ENCODE results near the gene ARHGDIA.

The ARHGDIA gene

DNA sequence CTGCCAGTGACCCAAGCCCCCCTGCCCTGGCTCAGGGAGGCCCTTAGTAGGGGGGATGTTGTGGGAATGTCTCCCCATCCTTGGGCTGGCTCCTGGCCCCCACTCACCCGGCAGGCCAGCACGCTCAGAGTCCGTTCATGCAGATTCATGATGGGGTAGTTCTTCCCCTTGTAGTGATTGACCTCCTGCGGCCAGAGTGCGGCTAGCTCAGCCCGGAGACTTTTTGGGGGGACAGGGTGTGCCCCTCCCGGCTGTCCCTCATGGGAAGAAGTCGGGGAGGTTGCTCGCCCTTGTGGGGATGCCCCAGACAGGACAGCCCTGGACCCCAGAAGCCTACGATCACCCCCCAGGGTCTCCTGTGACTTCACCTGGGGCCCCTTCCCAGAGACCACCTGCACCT lies 34.9 kb upstream of the ARHGDIA start:
- DNase-seq, result no peak

DNA sequence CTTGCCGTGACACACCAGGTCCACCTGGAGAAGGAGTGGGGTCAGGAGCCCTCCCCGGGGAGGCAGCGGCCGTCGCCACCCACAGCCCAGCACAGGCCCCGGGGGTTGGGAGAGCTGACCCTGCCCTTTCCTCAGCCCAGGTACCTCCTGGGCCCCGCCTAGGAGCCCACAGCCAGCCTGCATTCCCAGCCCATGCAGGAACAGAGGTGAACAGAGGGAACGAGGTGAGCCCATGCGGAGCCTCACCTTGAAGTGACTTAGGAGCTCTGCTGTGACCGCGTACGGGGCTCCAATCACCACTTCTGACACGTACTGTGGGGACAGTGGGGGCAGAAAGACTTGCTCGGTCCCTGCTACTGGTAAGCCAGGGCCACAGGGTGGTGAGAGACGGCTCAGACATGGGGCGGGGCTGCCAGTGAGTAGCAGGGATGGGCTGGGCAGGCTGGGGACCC lies 34.3 kb upstream of the ARHGDIA start:
- DNase-seq, result no peak

DNA sequence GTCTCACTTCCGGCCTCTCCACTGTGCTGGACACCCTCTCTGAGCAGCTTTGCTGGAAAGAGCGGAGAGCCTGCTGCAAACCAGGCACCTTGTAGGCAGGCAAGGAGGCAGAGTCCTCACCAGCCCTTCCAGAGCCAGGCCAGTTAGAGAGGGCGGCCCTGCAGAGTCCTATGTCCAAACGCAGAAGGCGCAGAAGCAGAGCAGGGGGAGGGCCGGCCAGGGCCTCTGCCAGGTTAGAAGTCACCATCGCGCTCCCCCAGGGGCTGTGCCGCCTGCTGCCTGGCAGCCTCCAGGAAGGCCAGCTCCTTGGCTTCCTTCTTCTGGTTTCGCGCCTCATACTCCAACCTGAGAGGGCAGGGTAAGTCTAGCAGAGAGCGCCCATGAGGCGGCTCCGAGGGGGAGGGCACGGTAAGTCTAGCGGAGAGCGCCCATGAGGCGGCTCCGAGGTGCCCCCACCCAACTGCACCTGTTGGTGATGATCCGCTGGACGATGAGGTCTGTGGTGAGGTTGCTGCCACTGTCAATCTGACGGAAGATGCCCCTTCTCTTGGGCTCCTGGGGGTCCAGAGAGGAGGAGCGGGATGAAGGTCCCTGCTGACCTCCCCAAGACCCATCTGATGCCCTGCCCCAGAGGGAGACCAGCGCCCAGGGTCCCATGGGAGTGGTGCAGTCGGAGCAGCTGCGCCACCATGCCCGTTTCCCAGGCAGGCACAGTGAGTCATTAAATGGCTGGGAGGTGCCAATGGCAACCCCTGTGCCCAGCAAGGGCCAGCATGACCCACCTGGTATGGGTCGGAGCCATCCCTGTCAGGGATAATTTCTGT lies 33.7 kb upstream of the ARHGDIA start:
- no peak for DNase-seq

DNA sequence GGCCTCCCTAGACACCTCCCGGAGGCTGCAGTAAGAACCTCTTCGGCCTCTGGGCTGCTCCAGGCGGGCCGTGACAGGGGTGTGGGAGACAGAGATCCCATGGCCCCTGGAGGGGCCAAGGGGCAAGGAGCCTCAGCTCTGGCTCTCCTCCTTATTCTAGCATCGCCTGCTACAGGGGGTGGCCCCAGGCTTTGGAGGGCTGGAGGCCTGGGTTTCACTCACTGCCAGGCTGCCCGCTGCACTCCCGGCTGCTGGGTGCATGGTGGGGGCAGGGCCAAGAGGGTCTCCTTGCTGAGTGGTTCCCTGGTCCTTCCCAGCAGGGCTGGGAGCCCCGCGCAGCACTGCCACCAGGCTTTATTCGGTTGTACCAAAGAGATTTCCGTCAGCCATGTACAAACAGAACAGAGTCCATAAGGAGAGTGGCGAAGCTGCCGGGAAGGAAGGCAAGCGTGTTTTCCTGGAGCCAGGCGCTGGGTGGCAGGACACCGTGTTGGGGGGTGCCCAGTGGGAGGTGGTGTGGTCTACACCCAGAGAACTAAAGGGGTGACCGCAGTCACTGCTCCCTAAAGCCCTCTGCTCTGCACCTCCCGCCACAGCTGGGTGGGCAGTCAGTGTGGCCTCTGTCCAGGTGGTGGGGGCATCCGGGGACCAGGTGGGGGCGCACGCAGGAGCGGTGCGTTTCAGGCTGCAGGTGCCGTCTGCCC lies 32.9 kb upstream of the ARHGDIA start:
- DNase-seq, result no peak

DNA sequence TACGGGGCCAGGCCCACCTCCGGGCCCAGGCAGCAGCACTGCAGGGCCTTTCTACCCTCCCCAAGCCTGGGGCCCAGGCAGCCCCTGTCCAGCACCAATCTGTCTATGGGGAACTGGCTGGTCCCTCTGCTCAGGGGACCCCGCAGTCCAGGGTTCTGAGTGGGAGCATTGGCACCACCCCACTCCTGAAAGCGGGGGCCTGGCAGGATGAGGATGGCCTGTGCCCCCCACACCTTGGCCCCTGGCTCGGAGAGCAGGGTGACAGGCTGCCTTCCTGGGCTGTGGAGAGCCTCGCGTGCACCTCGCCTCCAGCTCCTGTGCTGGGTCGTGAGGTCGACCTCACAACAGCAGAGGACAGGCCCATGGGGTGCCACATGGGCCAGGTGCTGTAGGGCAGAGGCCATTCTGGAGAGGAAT lies 32.3 kb upstream of the ARHGDIA start:
- DNase-seq, result no peak

DNA sequence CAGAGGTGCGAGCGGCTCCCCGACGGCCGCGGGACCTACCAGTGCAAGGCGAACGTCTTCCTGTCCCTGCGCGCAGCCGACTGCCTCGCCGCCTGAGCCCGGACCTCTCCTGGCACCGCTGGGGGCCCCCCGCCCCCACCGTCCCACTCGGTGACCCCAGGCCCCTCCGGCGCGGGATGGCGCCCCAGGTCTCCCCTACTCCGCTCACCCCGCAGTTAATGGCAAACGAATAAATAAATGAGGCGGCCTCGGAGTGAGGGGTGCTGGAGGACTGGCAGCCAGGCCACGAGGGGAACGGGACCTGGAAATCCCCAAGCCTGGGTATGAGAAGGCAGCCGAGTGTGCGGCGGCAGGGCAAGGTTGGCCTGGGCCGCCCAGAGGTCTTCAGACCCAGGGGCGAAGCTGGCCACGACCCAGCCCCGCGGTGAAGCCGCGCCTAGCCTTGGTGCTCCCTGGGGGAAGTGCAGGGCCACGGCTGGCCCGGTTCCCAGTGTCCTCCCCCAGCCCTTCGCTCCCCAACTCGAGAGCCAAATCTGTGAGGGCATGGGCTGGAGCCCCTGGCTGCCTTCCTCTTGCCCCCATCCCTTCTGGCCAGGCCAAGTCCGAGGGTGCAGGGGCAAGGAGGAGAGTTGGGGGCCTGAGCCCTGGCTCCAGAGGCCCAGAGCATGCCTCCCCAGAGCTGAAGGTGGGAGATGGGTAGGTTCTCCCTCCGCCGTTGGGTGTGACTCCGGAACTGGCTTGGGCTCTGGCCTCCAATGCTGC lies 31.7 kb upstream of the ARHGDIA start:
- DNase-seq, result no peak

DNA sequence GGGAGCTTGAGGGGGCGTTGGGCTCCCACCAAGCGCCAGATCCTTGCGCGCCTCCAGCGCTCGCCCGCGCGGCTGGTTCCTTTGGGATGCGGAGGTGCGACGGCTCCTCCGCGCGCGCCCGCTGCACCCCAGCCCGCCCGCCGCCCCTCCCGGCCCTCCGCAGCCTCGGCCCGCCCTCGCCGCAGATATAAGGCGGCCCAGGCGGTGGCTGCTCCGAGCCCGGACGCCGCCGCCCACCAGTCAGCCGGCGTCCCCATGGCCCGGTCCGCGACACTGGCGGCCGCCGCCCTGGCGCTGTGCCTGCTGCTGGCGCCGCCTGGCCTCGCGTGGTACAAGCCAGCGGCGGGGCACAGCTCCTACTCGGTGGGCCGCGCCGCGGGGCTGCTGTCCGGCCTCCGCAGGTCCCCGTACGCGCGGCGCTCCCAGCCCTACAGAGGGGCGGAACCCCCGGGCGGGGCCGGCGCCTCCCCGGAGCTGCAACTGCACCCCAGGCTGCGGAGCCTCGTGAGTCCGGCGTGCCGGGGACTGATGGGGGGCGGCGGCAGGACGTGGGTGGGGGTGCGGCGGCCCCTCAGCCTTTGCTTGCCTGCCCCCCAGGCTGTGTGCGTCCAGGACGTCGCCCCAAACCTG lies 31.0 kb upstream of the ARHGDIA start, which contains the start of gene NPB:
NPB (plus strand) TSS at position 216 of the 630 bp plus-strand sequence; CDS start at position 256, 40 bp downstream.
- DNase-seq, result no peak

DNA sequence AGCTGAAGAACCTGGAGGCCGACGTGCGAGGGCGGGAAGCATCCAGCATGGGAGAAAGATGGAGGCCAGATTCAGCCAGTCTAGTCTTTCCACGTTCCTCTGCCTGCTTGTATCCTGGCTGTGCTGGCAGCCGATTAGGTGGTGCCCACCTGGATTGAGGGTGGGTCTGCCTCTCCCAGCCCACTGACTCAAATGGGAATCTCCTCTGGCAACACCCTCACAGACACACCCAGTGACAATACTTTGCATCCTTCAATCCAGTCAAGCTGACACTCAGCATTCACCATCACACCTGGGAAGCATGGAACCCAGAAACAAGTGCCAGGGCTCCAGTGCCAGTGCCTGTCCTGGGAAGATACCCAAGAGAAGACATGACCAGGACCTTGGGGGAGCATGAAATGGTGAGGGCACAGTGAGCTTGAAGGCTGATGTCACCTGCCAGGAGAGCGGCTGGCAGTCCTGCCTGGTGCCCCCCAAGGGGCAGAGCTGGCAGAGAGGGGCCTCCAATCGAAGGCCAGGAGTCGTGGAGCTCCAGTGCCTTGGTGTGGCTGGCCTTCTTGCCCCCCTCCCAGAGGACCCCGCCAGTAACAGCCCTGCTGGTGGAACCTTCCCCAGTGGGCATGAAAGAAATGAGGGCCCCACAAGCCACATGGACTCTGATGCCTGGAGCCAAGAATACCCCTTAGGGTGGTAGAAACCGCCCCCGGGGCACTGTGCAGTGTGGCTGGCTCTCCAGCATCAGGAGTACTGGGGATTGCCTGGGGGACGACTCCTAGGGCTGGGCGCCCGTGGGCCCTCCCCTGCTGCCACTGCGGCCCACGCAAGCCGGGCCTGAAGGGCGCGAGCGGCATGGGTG lies 30.3 kb upstream of the ARHGDIA start:
- DNase-seq, result no peak

DNA sequence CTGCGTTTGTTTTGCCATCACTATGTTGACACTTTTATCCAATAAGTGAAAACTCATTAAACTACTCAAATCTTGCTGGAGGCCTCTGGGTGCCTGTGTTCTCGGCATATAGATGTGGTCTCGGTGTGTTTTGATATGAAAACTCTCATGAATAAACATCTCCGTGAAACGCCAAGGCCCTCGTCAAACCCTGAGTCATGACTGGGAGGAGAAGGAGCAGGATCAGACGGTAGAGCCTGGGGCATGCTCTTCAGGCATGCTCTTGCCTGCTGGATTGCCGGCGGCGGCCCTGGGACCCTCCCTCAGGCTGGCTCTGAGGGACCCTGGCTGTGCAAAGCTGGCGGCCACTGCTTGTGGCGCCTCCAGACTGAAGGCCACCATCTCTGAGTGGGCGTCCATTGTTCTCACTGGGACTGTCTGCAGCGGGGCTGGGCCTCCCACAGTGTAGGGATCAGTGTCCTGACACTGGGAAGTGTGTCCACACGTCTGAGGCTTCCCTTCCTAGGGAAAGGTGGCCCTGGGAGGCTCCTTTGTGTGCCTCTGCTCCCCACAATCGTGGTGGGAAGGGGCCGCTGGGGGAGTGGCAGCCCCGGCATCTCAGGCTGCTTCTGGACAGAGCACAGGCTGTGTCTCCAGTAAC lies 29.2 kb upstream of the ARHGDIA start:
- DNase-seq, result no peak

DNA sequence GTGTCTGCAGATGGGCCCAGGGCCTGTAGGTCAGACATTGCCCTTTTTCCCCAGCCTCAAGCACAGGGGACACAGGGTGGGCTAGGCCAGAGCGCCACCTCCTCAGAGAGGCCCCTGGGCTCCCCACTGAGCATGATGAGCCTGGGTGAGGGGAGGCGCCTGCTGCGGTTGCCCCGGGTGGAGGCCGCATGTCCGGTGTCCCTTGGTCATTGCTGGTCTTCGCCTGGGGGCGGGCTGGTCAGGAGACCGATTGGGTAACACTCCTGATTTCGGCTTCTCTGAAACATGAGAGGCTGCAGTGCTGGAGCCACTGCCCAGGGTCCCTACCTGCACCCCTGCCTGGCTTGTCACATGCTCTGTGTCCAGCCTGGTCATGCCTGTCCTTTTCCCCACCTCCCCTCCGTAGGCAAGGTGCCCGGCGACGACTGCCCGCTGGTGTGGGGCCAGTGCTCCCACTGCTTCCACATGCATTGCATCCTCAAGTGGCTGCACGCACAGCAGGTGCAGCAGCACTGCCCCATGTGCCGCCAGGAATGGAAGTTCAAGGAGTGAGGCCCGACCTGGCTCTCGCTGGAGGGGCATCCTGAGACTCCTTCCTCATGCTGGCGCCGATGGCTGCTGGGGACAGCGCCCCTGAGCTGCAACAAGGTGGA lies 28.5 kb upstream of the ARHGDIA start:
- DNase-seq, result no peak

DNA sequence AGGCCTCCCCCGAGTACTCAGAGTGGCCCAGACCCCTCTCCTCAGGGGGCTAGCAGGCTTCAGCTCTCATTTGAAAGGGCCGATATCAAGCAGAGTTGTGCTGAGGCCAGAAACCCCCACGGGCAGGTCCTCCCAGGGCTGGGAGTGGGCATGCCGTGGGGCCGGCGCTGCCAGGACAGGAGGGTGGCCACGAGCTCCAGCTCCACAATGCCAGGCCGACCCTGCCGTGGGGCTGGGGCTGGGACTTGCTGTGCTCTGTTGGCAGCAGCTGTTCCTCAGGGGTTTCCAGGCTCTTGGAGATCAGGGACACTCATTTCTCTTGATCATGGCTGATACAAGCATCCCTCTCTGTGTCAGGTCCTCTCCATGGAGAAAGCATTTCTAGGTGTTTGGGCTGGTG lies 27.7 kb upstream of the ARHGDIA start:
- DNase-seq, result no peak

DNA sequence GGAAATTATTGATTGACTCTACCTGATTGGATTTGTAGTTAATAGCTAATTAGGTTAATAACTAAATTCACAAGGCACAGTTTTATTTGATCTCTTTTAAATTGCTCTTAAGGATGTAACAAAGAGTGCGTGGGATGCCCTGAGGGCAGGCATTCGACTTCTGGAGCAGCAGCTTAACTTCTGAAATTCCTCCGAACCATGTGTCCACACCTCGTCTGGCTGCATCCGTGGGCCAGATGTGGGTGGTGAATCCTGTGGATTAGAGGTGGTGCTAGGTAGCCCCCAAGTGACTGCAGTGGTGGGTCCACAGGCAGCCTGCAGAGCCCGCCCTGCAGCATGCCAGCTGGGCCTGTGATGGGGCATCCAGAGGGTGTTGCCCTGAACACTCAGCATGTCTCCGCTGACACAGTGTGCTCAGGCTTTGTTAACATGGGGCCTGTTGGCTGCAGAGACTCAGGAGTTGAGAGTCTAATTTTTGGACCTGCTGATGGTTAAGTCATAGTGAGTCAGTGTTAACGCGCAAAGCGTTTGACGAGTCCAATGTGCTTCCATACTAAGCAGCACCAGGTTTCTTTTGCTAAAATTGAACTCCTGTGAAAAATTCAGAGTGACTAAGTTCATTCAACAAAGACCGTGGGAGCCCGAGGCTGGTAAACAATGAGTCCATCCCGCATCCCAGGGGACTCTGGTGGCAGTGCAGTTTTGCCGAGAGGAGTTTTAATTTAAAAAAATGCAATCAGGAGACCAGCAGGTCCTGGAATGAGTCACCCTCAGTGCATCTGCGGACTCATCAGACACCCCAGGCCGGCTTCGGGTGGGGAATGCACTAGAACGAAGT lies 27.1 kb upstream of the ARHGDIA start:
- DNase-seq, result no peak

DNA sequence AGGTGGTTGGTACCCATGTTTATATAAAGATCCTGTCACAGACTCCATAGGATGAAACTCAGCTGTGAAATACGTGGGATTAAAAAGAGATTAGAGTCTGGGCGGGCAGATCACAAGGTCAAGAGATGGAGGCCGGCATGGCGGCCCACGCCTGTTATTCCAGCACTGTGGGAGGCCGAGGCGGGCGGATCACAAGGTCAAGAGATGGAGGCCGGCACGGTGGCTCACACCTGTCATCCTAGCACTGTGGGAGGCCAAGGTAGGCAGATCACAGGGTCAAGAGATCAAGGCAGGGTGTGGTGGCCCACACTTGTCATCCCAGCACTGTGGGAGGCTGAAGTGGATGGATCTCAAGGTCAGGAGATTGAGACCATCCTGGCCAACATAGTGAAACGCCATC lies 24.3 kb upstream of the ARHGDIA start:
- no peak for DNase-seq

DNA sequence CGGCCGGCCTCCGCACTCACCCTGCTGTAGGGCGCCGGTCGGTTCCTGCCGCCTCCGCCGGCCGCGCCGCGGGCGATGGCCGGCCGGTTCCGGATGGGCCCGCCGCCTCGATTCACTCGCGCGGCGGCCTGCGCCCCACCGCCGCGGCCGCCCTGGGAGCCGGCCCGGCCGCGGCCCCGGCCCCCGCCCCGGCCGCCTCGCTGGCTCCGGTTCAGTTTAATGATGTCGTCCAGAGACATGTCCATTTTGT lies 20.1 kb upstream of the ARHGDIA start:
- no peak for DNase-seq

DNA sequence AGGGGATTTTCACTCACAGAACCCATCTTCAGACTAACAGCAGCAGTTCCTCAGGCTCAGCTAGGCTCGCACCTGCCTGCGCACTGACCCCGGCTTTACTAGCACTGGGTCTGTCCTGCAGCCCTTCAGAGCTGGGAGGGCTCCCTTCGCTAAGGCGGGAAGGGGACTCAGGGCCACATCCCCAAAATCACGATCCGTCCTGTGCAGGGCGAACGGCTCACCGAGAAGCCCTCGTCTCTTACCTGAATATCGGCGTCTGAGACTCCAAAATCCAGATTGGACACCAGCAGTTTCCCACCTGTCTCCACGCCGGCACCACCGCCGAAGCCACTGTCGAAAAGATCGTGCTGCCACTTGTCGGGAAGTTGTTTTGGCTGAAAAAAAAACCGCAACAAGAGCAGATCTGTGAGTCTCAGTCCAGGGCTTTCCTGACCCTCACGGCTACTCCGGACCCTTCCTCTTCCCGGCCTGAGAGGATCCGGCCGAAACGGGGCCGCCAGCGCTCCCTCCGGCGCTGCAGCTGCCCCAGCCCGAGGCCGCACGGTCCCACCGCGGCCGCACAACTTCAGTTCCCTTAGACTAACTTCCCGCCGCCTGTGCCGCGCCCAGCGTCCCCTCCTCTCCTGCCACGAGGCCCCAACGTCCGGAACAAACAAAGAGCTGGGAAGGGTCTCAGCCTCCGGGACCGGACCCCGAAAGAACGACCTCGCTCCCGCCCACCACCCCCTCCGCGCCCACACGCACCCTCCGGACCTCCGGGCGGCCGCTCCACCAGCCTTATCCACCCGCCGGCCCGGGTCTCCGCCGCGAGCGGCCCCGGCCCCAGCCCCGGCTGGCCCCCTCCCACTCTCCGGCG lies 19.5 kb upstream of the ARHGDIA start:
- DNase-seq, result no peak

DNA sequence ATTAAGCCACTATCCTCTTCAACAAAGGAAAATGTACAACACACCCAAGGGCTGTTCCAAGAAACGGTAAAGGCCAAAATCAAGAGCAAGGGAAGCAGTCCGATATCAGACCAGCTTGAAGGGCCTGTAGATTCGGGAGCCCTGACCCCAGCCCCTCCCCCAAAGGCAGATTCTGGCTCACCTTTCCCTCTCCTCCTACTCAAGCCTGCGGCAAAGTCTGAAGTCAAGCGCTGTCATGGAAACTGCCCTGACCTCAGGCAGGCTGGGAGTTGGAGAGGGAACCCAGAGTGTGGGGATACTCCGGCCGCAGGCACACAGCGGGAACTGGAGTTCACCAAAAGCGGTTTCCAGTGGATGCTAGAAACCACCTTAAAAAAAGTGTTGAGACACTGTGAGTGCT lies 18.5 kb upstream of the ARHGDIA start:
- DNase-seq, result no peak

DNA sequence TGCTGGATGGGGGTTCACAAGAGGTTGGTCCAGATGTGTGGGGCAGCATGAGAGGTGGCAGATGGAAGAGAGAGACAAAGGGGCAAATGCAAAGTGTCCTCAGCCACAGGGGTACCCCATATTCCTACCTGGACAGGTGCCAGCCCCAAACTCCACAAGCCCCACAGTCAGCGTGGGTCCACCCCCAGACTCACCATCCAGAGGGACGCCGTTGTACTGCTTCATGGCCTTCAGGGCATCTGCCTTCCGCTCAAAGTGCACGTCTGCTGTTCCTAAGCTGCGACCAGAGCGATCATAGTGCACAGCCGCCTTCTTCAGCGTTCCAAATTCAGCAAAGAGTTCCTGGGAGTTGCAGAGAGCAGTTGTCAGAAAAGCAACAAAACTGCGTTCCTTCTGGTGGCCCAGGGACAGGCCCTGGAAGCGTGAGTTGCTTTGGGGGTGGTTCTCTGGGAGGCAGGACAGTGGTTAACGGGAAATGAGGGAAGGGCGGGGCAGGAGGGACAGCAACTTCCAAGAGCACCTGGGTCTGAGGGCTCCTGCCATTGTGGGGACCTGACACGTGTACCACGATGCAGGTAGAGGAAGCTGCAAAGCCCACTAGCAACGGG lies 18.0 kb upstream of the ARHGDIA start:
- DNase-seq, result no peak

DNA sequence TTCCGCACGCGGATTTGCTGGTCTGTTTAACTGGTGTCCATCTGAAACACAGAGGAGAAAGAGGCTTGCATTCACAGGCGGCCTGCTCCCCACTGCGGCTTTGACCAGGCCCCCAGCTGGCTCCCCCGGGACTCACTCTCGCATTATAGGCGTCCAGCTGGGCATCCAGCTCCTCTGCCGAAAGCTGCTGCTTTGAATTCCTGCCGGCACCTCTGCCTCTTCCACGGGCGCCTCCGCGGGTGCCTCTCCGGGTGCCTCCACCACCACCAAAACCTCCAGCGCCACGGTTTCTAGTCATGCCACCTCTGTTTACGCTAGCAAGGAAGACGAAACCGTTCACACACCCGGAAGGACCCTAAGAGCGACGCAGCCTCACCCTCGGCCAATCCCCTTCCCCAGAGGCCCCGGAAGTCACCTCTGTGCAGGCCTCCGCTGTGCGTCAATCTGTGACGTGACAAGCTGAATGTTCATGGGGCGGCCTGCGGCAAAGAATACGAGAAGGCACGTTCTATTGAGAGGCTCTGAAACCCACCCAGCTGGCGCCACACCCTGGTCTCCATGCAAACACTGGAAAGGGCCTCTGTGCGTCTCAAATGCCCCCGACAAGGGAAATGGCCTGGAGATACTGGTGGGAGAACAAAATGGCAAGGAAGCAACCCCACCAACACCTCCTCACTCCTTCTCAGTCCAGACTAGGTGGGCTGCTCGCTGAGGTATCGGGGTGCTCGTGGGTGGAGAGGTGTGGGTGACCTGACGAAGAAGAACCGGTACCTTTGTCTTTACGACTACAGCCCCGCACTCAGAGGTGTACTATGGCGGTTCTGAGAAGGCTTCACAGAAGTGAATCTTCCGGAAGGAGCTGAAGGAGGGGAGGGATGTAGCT lies 17.2 kb upstream of the ARHGDIA start:
- no peak for DNase-seq
